KOPT-K1 (cell line): ENCODE data around the gene FCGR1A.
"Not testable (repeated sequence)": the region's sequence is repeated elsewhere in the genome, so short reads cannot be mapped to it uniquely, and the experiment has no call there.

Source experiments
- H3K27ac ChIP-seq: fragments of 200-600 bp; sonication (generic); 2 replicates; pipeline ENCODE4 v1.5.1; 2016; ENCODE audit warnings: antibody characterized with exemption, mild to moderate bottlenecking, low read depth, low read length; ENCODE audit not compliant: poor library complexity, severe bottlenecking
- H3K36me3 ChIP-seq: fragments of 200-600 bp; sonication (generic); 2 replicates; pipeline ENCODE4 v1.5.1; 2017; ENCODE audit warnings: antibody characterized with exemption, mild to moderate bottlenecking, low read length, moderate library complexity; ENCODE audit not compliant: insufficient read depth
- H3K9me3 ChIP-seq: fragments of 200-600 bp; sonication (generic); 2 replicates; pipeline ENCODE4 v1.5.1; 2017; ENCODE audit warnings: antibody characterized with exemption, low read length, mild to moderate bottlenecking; ENCODE audit not compliant: insufficient read depth, poor library complexity, severe bottlenecking

The FCGR1A gene

GRCh38 chr1:149766241-149766640 lies 16.3 kb upstream of the FCGR1A start:
- H3K9me3 ChIP-seq, H3K36me3 ChIP-seq, H3K27ac ChIP-seq: not testable (repeated sequence)

GRCh38 chr1:149769216-149769615 lies 13.3 kb upstream of the FCGR1A start:
- H3K27ac ChIP-seq, H3K9me3 ChIP-seq, H3K36me3 ChIP-seq: not testable (repeated sequence)

- H3K9me3 ChIP-seq, H3K27ac ChIP-seq, H3K36me3 ChIP-seq: not testable (repeated sequence)
Observed at GRCh38 chr1:149770661-149771060, 11.8 kb upstream of the FCGR1A start.

- H3K36me3 ChIP-seq, H3K9me3 ChIP-seq, H3K27ac ChIP-seq: not testable (repeated sequence)
Observed at GRCh38 chr1:149771653-149772425, 10.7 kb upstream of the FCGR1A start.

- H3K9me3 ChIP-seq, H3K36me3 ChIP-seq, H3K27ac ChIP-seq: not testable (repeated sequence)
Observed at GRCh38 chr1:149775510-149776147, 6.9 kb upstream of the FCGR1A start.

GRCh38 chr1:149777084-149777483 lies 5.4 kb upstream of the FCGR1A start:
- not testable (repeated sequence) for H3K36me3 ChIP-seq, H3K9me3 ChIP-seq, H3K27ac ChIP-seq

- H3K27ac ChIP-seq, H3K9me3 ChIP-seq, H3K36me3 ChIP-seq: not testable (repeated sequence)
Observed at GRCh38 chr1:149778313-149778712, 4.2 kb upstream of the FCGR1A start.

- H3K36me3 ChIP-seq, H3K27ac ChIP-seq, H3K9me3 ChIP-seq: not testable (repeated sequence)
Observed at GRCh38 chr1:149781413-149781984, 995 bp upstream of the FCGR1A start.

GRCh38 chr1:149783289-149783688 lies 795 bp downstream of the FCGR1A start:
- H3K9me3 ChIP-seq, H3K36me3 ChIP-seq, H3K27ac ChIP-seq: not testable (repeated sequence)

GRCh38 chr1:149783868-149784267 lies 1.4 kb downstream of the FCGR1A start:
- H3K9me3 ChIP-seq, H3K27ac ChIP-seq, H3K36me3 ChIP-seq: not testable (repeated sequence)

GRCh38 chr1:149787688-149788451 lies 5.4 kb downstream of the FCGR1A start:
- H3K27ac ChIP-seq, H3K9me3 ChIP-seq, H3K36me3 ChIP-seq: not testable (repeated sequence)

GRCh38 chr1:149792502-149792901 lies 10.0 kb downstream of the FCGR1A start:
- not testable (repeated sequence) for H3K9me3 ChIP-seq, H3K36me3 ChIP-seq
- H3K27ac ChIP-seq = peak overlapping the region; percentile 61

- H3K9me3 ChIP-seq, H3K36me3 ChIP-seq: not testable (repeated sequence)
- peak overlapping the region; percentile 61 for H3K27ac ChIP-seq
Observed at GRCh38 chr1:149792912-149793515, 10.5 kb downstream of the FCGR1A start.

GRCh38 chr1:149793885-149794284 lies 11.4 kb downstream of the FCGR1A start:
- not testable (repeated sequence) for H3K27ac ChIP-seq, H3K9me3 ChIP-seq, H3K36me3 ChIP-seq

GRCh38 chr1:149801628-149802027 lies 19.1 kb downstream of the FCGR1A start:
- H3K36me3 ChIP-seq, H3K27ac ChIP-seq, H3K9me3 ChIP-seq: not testable (repeated sequence)
